SKM-1 (cell line): ENCODE measurements around the gene WDR46.
A peak's percentile ranks its signal among the peaks of the same experiment; 100 is the strongest.
"Not testable (repeated sequence)": the region's sequence is repeated elsewhere in the genome, so short reads cannot be mapped to it uniquely, and the experiment has no call there.

Experiments used
- DNase-seq: peaks from one replicate; lab custom pipeline; 2025; ENCODE audit not compliant: unreplicated experiment; lab: John Stamatoyannopoulos, UW

WDR46 gene

DNA sequence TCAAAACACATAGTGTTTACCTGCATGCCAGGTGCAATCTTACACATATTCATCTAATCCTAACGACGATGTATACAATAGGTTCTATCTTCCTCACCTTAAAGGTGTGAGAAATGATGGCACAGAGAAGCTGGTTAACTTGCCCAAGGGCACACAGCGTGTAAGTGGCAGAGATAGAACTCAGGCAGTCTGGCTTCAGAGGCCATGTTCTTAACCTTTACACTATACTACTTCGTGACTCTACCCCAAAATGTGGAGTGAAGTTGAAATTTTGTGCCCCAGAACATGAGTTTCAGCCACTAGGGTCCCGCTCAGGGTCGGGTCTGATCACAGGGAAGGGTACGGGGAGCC, 17.9 kb downstream of the WDR46 start:
- DNase-seq, result no peak

- DNase-seq, result no peak
These were observed 25.0 kb downstream of the WDR46 start for GRCh38 chr6:33264015-33264414.

DNA sequence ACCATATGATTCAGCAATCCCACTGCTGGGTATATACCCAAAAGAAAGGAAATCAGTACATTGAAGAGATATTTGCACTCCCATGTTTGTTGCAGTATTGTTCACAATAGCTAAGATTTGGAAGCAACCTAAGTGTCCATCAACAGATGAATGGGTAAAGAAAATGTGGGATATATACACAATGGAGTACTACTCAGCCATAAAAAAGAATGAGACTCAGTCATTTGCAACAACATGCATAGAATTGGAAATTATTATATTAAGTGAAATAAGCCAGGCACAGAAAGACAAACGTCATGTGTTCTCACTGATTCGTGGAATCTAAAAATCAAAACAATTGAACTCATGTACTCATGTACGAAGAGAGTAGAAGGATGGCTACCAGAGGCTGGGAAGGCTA, 26.5 kb downstream of the WDR46 start:
- DNase-seq, result not testable (repeated sequence)

GRCh38 chr6:33259032-33259431, 30.0 kb downstream of the WDR46 start:
- no peak for DNase-seq

- DNase-seq, result no peak
These were observed 34.4 kb downstream of the WDR46 start for GRCh38 chr6:33254591-33254990.

DNA sequence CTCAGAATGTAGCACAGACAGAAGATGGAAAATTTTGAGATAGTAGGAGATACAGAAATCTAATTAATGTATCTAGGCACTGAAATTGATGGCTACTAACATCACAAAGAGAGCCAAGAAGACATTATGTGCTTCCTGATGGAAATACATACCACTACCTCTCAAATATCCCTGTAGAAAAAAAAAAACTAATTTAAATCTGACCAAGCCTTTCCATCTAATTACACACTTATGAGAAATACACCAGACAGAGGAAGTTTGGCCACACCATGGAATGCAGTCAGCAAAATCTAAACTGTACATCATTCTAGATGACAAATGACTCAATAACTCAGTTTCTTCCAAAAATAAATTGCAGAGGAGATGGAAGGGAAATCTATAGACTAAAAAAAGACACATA, 36.3 kb downstream of the WDR46 start:
- no peak for DNase-seq

- DNase-seq, result no peak
These were observed 37.5 kb downstream of the WDR46 start for GRCh38 chr6:33251395-33252012.

- no peak for DNase-seq
These were observed 38.3 kb downstream of the WDR46 start for GRCh38 chr6:33250731-33251130.

DNA sequence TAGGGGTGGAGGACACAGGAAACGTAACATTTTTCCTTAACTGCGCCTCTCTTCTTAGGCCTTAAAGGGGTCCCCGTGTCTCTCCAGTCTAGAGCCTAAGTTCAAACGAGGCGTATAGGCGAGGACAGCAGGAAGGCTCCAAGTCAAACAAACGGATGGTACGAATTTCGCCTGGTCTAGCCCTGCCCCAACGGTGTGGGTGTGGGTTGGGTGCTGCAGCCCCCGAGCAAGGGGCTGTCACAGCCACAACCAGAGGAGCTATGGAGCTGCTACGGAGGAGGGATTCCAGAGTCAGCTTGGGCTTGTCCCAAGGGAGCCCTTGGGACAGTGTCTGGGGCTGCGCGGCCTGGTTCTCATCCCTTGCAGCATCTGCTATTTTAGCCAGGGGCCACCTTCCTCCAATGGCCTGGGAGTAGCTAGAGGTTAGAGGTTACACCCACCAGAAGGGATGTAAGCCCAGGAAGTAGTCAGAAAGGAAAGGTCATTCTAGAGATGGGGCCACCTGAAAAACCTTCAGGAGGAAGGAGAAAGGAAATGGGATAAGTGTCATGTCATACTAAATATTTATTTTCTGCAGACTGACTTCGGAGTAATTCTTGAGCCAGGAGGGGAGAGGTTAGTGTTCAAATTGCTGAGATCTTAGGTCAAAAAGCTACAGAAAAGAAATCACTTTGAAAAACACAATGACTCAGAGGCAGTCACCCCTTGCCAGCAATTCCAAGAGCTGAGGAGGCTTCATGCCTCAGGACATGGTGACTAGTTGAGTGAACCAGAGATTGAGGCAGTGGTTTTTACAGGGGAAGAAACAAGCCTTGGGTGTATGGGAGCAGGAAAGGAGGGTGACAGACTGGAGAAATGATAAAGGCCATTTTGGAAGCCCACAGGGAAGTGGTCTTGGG, 39.1 kb downstream of the WDR46 start:
- DNase-seq, result no peak

- peak; percentile 99 for DNase-seq
These were observed 39.9 kb downstream of the WDR46 start for GRCh38 chr6:33248932-33249731.

GRCh38 chr6:33248643-33248931, 40.5 kb downstream of the WDR46 start:
- DNase-seq, result peak; percentile 46

GRCh38 chr6:33247977-33248642, 40.9 kb downstream of the WDR46 start:
- peak; percentile 80 for DNase-seq

- DNase-seq, result no peak
These were observed 45.6 kb downstream of the WDR46 start for GRCh38 chr6:33243476-33243875.

- no peak for DNase-seq
These were observed 47.1 kb downstream of the WDR46 start for GRCh38 chr6:33241968-33242367.

DNA sequence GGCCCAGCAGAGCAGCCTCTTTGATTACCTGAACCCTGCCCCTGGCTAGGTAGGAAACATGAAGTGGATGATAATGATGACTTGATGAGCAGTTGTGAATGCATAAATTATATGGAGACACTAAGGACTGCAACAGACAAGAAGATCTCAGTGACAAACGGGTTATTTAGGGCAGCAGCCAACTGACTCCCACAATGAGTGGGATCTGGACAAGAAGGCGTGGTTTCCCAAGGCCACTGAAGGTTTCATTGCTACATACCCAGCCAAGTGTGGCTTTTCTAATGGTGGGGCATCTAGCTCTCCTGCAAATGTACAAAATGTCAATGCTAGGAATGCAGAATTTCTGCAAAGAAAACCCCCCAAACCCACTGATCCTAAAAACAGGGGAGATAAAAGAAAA, 51.3 kb downstream of the WDR46 start:
- no peak for DNase-seq

- DNase-seq, result no peak
These were observed 52.2 kb downstream of the WDR46 start for GRCh38 chr6:33236852-33237251.

DNA sequence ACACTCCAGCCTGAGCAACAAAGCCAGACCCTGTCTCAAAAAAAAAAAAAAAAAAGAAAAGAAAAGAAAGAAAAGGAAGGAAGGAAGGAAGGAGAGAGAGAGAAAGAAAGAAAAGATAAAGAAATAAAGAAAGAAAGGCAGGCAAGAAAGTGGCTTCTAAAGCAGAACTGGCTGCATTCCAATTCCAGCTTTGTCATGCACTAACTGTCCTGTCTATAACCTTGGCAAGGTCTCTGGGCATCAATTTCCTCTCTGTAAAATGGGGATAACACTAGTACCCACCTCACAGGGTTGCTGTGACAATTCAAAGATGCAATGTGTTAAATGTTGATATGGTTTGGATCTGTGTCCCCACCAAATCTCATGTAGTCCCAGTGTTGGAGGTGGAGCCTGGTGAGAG, 52.7 kb downstream of the WDR46 start:
- DNase-seq, result no peak

- DNase-seq, result no peak
These were observed 53.8 kb downstream of the WDR46 start for GRCh38 chr6:33235221-33235634.
